Activated CD8-positive, alpha-beta T cell treated with anti-CD3 and anti-CD28 coated beads, Interleukin-2, amount 10 ng/mL, durations not matched to agents 7 days and 5 days (primary cell): ENCODE data around the gene CCNY. TPM values are rescaled to one million over a fixed set of nuclear protein-coding genes. Genes with fewer than 3 reads are reported as not detected.
"Not testable (repeated sequence)": the region's sequence is repeated elsewhere in the genome, so short reads cannot be mapped to it uniquely, and the experiment has no call there.

ENCODE experiments used
- ATAC-seq: fragments of 150-1000 bp; cut with Tn5 transposase; one replicate; pipeline ENCODE4 v1.10.0; 2021; ENCODE audit warnings: moderate library complexity
- CTCF ChIA-PET: fragments of 350-600 bp; sonication (Branson Sonifier 250); formaldehyde crosslinking; loops from one replicate; lab custom pipeline; 2021; ENCODE audit warnings: antibody characterized with exemption; lab: Charles Lee
- POLR2A ChIA-PET: fragments of 350-600 bp; sonication (Branson Sonifier 250); formaldehyde crosslinking; loops from one replicate; lab custom pipeline; 2021; ENCODE audit warnings: antibody characterized with exemption; lab: Charles Lee
- DNase-seq: peaks from one replicate; pipeline ENCODE4 v3.0.0-alpha.2; 2020
- H3K27ac Mint-ChIP-seq: one replicate; pipeline ENCODE4 v1.8.0; 2021; ENCODE audit warnings: mild to moderate bottlenecking, mixed read lengths
- H3K27me3 Mint-ChIP-seq: one replicate; pipeline ENCODE4 v1.8.0; 2021; ENCODE audit warnings: low read depth, mixed read lengths
- H3K36me3 Mint-ChIP-seq: one replicate; pipeline ENCODE4 v1.8.0; 2021; ENCODE audit warnings: low read depth, mixed read lengths
- H3K4me1 Mint-ChIP-seq: one replicate; pipeline ENCODE4 v1.8.0; 2021; ENCODE audit warnings: low read depth, mixed read lengths
- H3K4me3 Mint-ChIP-seq: one replicate; pipeline ENCODE4 v1.8.0; 2021; ENCODE audit warnings: mild to moderate bottlenecking, mixed read lengths
- H3K9me3 Mint-ChIP-seq: one replicate; pipeline ENCODE4 v1.8.0; 2022; ENCODE audit warnings: mixed read lengths; ENCODE audit not compliant: insufficient read depth
- total RNA-seq, 2 experiments: library from RNA; stranded (reverse); gene quantifications; one replicate each; pipeline ENCODE4 v1.2.3, GENCODE V29; 2021

The CCNY gene
- total RNA-seq, 2 experiments from 2014 or later, result 55.6 to 64.1 TPM

- POLR2A ChIA-PET, result no interaction called here
- DNase-seq (no peak), ATAC-seq (no peak)
- peaks cover 77% of the 10 kb centered on the region for H3K36me3 Mint-ChIP-seq
- no peaks in the 10 kb centered on the region for H3K27me3 Mint-ChIP-seq
- no peaks in the 10 kb centered on the region for H3K4me1 Mint-ChIP-seq
- H3K27ac Mint-ChIP-seq, result no peak overlapping the region
- no peak overlapping the region for H3K4me3 Mint-ChIP-seq
- peaks cover 19% of the 10 kb centered on the region for H3K9me3 Mint-ChIP-seq
- CTCF ChIA-PET, result no interaction called here
Measured at GRCh38 chr10:35535136-35535535, 198.8 kb downstream of the CCNY start.

- no peak for DNase-seq
- no peak for ATAC-seq
- Mint-ChIP-seq H3K4me3 (no peak overlapping the region), H3K36me3 (peaks cover 74% of the 10 kb centered on the region), H3K9me3 (peaks cover 19% of the 10 kb centered on the region), H3K27ac (no peak overlapping the region), H3K4me1 (peaks cover 11% of the 10 kb centered on the region), H3K27me3 (no peaks in the 10 kb centered on the region)
- ChIA-PET CTCF (no interaction called here), POLR2A (no interaction called here)
Measured at GRCh38 chr10:35536789-35537188, 200.5 kb downstream of the CCNY start.

- POLR2A ChIA-PET, ATAC-seq, DNase-seq, H3K27me3 Mint-ChIP-seq, H3K27ac Mint-ChIP-seq, H3K4me3 Mint-ChIP-seq, CTCF ChIA-PET: not testable (repeated sequence)
- H3K36me3 Mint-ChIP-seq, result peaks cover 70% of the 10 kb centered on the region
- peaks cover 19% of the 10 kb centered on the region for H3K9me3 Mint-ChIP-seq
- H3K4me1 Mint-ChIP-seq, result peaks cover 16% of the 10 kb centered on the region
Measured at GRCh38 chr10:35537925-35538324, 201.6 kb downstream of the CCNY start.

GRCh38 chr10:35540296-35541164 is 204.2 kb downstream of the CCNY start:
- Mint-ChIP-seq H3K27ac (no peak overlapping the region), H3K4me1 (peaks cover 16% of the 10 kb centered on the region), H3K27me3 (no peaks in the 10 kb centered on the region), H3K9me3 (peaks cover 8% of the 10 kb centered on the region), H3K4me3 (no peak overlapping the region), H3K36me3 (peaks cover 47% of the 10 kb centered on the region)
- CTCF ChIA-PET, result no interaction called here
- DNase-seq (no peak), ATAC-seq (no peak)
- POLR2A ChIA-PET, result no interaction called here

GRCh38 chr10:35541720-35542119 is 205.4 kb downstream of the CCNY start:
- CTCF ChIA-PET, result no interaction called here
- Mint-ChIP-seq H3K27me3 (no peaks in the 10 kb centered on the region), H3K9me3 (no peaks in the 10 kb centered on the region), H3K27ac (no peak overlapping the region), H3K4me1 (peaks cover 16% of the 10 kb centered on the region), H3K36me3 (peaks cover 38% of the 10 kb centered on the region), H3K4me3 (no peak overlapping the region)
- POLR2A ChIA-PET, result no interaction called here
- no peak for ATAC-seq
- DNase-seq, result no peak

GRCh38 chr10:35542303-35542702 is 206.0 kb downstream of the CCNY start:
- H3K9me3 Mint-ChIP-seq, result no peaks in the 10 kb centered on the region
- ChIA-PET POLR2A (no interaction called here), CTCF (no interaction called here)
- H3K36me3 Mint-ChIP-seq, result peaks cover 35% of the 10 kb centered on the region
- no peak for ATAC-seq
- DNase-seq, result no peak
- no peak overlapping the region for H3K4me3 Mint-ChIP-seq
- no peak overlapping the region for H3K27ac Mint-ChIP-seq
- H3K27me3 Mint-ChIP-seq, result no peaks in the 10 kb centered on the region
- peaks cover 16% of the 10 kb centered on the region for H3K4me1 Mint-ChIP-seq

- DNase-seq, result no peak
- ChIA-PET CTCF (no interaction called here), POLR2A (no interaction called here)
- Mint-ChIP-seq H3K9me3 (no peaks in the 10 kb centered on the region), H3K27ac (no peak overlapping the region), H3K36me3 (peaks cover 19% of the 10 kb centered on the region), H3K4me1 (peaks cover 16% of the 10 kb centered on the region), H3K27me3 (no peaks in the 10 kb centered on the region), H3K4me3 (no peak overlapping the region)
- ATAC-seq, result no peak
Measured at GRCh38 chr10:35545079-35545657, 208.9 kb downstream of the CCNY start.

- Mint-ChIP-seq H3K27me3 (no peaks in the 10 kb centered on the region), H3K4me3 (no peak overlapping the region), H3K4me1 (peaks cover 9% of the 10 kb centered on the region), H3K36me3 (peaks cover 17% of the 10 kb centered on the region), H3K27ac (no peak overlapping the region), H3K9me3 (no peaks in the 10 kb centered on the region)
- CTCF ChIA-PET, result no interaction called here
- DNase-seq (no peak), ATAC-seq (no peak)
- POLR2A ChIA-PET, result no interaction called here
Measured at GRCh38 chr10:35545878-35546590, 209.7 kb downstream of the CCNY start.

- ChIA-PET POLR2A (no interaction called here), CTCF (interaction anchor here (1.1 kb wide), 1 partner anchor 16 kb away, joined by 5 read pairs; no protein-coding TSS in a partner anchor)
Measured at GRCh38 chr10:35546824-35547225, 210.5 kb downstream of the CCNY start.

GRCh38 chr10:35552650-35553342 is 216.5 kb downstream of the CCNY start:
- ATAC-seq (no peak), DNase-seq (no peak)
- Mint-ChIP-seq H3K4me3 (no peak overlapping the region), H3K36me3 (peaks cover 8% of the 10 kb centered on the region), H3K4me1 (no peaks in the 10 kb centered on the region), H3K27me3 (no peaks in the 10 kb centered on the region), H3K27ac (no peak overlapping the region), H3K9me3 (no peaks in the 10 kb centered on the region)
- CTCF ChIA-PET, result interaction anchor here (1.4 to 3.4 kb wide), 2 partner anchors 8 to 11 kb away, joined by 3 to 18 read pairs; no protein-coding TSS in a partner anchor
- POLR2A ChIA-PET, result no interaction called here

More at GRCh38 chr10:35546824-35547225, 210.5 kb downstream of the CCNY start:
- no peak for DNase-seq
- Mint-ChIP-seq H3K27ac (no peak overlapping the region), H3K27me3 (no peaks in the 10 kb centered on the region), H3K4me3 (no peak overlapping the region), H3K4me1 (peaks cover 4% of the 10 kb centered on the region), H3K9me3 (no peaks in the 10 kb centered on the region), H3K36me3 (peaks cover 11% of the 10 kb centered on the region)
- ATAC-seq, result no peak

- Mint-ChIP-seq H3K27ac (no peak overlapping the region), H3K36me3 (peaks cover 8% of the 10 kb centered on the region), H3K9me3 (no peaks in the 10 kb centered on the region), H3K4me1 (no peaks in the 10 kb centered on the region), H3K4me3 (no peak overlapping the region), H3K27me3 (no peaks in the 10 kb centered on the region)
- CTCF ChIA-PET, result interaction anchor here (3.4 kb wide), 1 partner anchor 10 kb away, joined by 18 read pairs; no protein-coding TSS in a partner anchor
- POLR2A ChIA-PET, result interaction anchor here (0.6 kb wide), 1 partner anchor 287 kb away, joined by 4 read pairs; no protein-coding TSS in a partner anchor
- no peak for DNase-seq
- ATAC-seq, result no peak
Measured at GRCh38 chr10:35554036-35554435, 217.7 kb downstream of the CCNY start.
